Astrocyte of the cerebellum (primary cell): Measurements from ENCODE around the gene COA4.

ENCODE experiments used
- DNase-seq: peaks from one replicate; pipeline ENCODE4 v3.0.0-alpha.2; 2011; ENCODE audit warnings: low read depth
- H3K4me3 ChIP-seq: 2 replicates; pipeline ENCODE4 v1.5.1; 2011; ENCODE audit warnings: mild to moderate bottlenecking, low read depth, low read length, moderate library complexity
- in situ Hi-C: cut with HindIII; loops from 2 replicates; pipeline ENCODE4 v1.10.0; 2017; ENCODE audit warnings: low sequenced_read_pairs
- TF ChIP-seq, protein P1 (sequence below): IDR thresholded peaks from 2 replicates; pipeline ENCODE4 v1.5.1; 2012; ENCODE audit warnings: low read length, low read depth, moderate library complexity, mild to moderate bottlenecking; ENCODE audit errors: missing control alignments

Gene COA4

DNA sequence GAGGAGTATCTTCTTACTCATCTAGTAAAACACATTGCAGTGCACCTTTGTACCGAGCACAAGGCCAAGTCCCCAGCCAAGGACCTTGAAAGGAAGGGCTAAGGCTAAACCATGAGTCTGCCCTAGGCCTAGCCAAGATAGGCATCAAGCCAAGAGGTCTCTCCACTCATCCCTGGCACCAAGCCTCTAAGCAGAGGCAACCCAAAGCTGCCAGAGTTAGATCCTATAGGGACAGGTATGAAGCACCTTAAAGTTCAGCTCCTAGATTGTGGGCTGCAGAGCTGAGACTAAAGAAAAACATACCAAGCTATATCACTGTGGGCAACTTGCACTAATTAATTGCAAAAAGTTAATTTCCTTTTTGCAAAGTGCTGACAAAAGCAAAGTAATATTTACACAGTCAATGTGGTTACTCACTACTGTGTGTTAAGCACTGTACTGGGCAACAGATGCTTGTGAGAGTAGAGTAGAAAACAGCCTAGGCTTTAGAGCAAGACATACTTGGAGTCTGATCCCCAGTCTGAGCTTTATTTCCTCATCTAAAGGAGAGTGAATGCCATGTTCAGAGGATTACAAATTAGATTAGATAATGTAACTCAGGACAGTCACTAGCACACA is 7.2 kb downstream of the COA4 start:
- in situ Hi-C loops: no loop called here
- DNase-seq: no peak
- TF ChIP-seq, protein P1, sequence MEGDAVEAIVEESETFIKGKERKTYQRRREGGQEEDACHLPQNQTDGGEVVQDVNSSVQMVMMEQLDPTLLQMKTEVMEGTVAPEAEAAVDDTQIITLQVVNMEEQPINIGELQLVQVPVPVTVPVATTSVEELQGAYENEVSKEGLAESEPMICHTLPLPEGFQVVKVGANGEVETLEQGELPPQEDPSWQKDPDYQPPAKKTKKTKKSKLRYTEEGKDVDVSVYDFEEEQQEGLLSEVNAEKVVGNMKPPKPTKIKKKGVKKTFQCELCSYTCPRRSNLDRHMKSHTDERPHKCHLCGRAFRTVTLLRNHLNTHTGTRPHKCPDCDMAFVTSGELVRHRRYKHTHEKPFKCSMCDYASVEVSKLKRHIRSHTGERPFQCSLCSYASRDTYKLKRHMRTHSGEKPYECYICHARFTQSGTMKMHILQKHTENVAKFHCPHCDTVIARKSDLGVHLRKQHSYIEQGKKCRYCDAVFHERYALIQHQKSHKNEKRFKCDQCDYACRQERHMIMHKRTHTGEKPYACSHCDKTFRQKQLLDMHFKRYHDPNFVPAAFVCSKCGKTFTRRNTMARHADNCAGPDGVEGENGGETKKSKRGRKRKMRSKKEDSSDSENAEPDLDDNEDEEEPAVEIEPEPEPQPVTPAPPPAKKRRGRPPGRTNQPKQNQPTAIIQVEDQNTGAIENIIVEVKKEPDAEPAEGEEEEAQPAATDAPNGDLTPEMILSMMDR: no peak
- no peak overlapping the region for H3K4me3 ChIP-seq

DNA sequence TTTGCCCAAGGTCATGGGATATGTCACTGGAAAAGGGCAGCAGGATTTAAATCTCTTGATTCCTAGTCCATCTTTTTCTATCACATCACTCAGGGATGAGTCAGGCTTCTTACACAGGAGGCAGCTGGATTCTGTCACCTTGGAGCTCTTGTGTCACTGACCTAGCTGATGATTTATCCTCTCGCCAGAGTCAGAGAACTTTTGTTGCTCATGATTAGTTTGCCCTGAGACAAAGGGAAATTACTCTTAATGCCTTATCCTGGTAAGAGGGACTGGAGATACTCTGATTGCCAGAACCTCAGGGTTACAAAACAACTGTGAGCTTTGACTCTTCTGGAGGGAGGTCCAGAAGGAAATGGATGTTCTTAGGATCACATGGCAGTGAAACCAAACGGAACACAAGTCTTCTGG is 10.1 kb downstream of the COA4 start:
- in situ Hi-C loops: no loop called here
- no peak for DNase-seq
- no peak overlapping the region for H3K4me3 ChIP-seq
- TF ChIP-seq, protein P1: no peak

DNA sequence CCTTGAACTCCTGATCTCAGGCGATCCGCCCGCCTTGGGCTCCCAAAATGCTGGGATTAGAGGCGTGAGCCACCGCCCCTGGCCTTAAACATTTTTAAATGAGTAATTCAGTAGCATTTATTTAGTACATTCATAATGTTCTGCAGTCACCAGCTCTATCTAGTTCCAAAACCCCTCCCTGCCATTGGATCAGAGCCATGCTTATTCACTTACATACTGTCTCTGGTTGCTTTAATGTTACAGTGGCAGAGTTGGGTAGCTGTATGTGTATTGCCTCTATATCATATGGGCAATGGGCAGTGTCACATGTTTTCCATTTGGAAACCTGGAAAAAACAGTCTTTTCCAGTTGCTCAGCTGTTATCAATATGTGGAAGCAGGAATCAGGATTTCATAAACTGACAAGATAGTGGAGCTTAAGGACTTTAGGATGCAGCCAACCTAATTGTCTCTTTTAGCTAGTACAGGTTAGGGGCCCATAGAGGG is 10.5 kb downstream of the COA4 start:
- in situ Hi-C loops: no loop called here
- TF ChIP-seq, protein P1: no peak
- no peak overlapping the region for H3K4me3 ChIP-seq
- DNase-seq: no peak

DNA sequence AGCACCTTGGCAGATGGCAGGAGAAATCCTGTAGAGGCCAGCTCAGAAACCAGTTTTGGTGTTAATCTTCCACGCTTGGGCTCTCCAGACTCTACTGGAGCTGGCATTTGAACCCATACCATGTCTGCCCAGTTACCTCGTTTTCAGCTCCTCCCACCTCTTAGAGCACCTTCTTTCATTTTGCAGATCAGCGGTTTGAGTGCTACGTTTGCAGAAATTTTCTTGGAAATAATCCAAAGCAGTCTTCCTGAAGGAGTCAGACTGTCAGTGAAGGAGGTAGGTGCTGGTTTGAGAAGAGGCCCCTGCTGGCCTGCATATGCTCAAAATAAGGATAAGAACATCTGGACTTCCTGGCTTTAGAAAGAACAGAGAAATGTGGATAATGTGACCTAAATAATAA is 13.7 kb downstream of the COA4 start:
- H3K4me3 ChIP-seq: no peak overlapping the region
- TF ChIP-seq, protein P1: no peak
- DNase-seq: no peak
- in situ Hi-C loops: no loop called here

DNA sequence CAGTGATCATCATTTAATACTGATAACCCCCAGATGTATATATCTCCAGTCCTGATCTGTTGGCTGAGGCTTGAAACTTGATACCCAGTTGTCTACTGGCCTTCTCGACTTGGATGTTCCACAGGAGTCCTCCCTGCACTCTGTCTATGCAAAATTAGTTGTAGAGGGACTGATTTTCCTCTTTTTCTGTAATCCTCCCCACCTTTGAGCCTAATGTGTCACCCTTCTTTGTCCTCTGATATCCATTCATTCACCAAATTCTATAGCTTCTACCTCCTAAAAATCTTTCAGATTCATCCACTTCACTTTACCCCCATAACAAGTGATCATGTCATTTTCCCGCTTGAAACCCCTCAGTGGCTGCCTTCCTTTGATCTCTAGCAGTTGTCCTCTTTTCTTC is 16.4 kb downstream of the COA4 start:
- in situ Hi-C loops: no loop called here
- no peak for DNase-seq

DNA sequence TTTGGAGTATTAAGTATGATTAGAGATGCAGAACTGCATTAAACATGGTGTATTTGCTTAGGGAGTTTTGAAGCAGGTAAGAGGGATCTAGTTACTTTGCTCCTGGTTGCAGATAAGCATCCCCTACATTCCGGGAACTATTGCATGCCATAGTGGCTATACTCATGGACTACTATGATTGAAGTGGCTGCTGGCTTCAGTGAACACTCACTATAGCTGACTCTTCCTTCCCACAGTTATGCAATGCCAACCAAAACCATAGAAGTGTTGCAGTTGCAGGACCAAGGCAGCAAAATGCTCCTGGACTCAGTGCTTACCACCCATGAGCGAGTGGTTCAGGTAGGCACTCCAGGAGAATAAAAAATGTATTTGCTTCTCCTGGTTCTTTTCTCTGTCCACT is 17.0 kb downstream of the COA4 start:
- H3K4me3 ChIP-seq: no peak overlapping the region
- in situ Hi-C loops: no loop called here
- DNase-seq: no peak
- TF ChIP-seq, protein P1: no peak

More for the DNA sequence above, 16.4 kb downstream of the COA4 start:
- TF ChIP-seq, protein P1: no peak
- H3K4me3 ChIP-seq: no peak overlapping the region
